RWPE2 (cell line): ENCODE results near the gene MIF4GD.

ENCODE experiments used
- ATAC-seq: fragments of 200-7000 bp; cut with Tn5 transposase; 3 replicates; pipeline ENCODE4 v1.9.1; 2021; ENCODE audit warnings: low read depth
- DNase-seq: peaks from one replicate; pipeline ENCODE4 v3.0.0-alpha.2; 2020; ENCODE audit warnings: low spot score
- H3K27ac ChIP-seq: fragments of 450-650 bp; 2 replicates; pipeline ENCODE4 v1.5.1; 2017; ENCODE audit warnings: mild to moderate bottlenecking; ENCODE audit not compliant: poor library complexity, severe bottlenecking
- H3K27me3 ChIP-seq: fragments of 250-450 bp; sonication (Bioruptor Pico); 2 replicates; pipeline ENCODE4 v1.5.1; 2021; ENCODE audit warnings: mild to moderate bottlenecking, moderate library complexity; ENCODE audit not compliant: insufficient read depth, poor library complexity, severe bottlenecking
- H3K36me3 ChIP-seq: fragments of 250-450 bp; sonication (Bioruptor Pico); 2 replicates; pipeline ENCODE4 v1.5.1; 2020; ENCODE audit warnings: low read depth, mild to moderate bottlenecking, moderate library complexity
- H3K4me1 ChIP-seq: fragments of 250-450 bp; sonication (Bioruptor Pico); 2 replicates; pipeline ENCODE4 v1.5.1; 2021; ENCODE audit warnings: mild to moderate bottlenecking, moderate library complexity; ENCODE audit not compliant: insufficient read depth, poor library complexity, severe bottlenecking
- H3K4me3 ChIP-seq: fragments of 250-450 bp; sonication (Bioruptor Pico); 2 replicates; pipeline ENCODE4 v1.5.1; 2021; ENCODE audit warnings: mild to moderate bottlenecking, moderate library complexity; ENCODE audit not compliant: severe bottlenecking
- H3K9me3 ChIP-seq: fragments of 250-450 bp; sonication (Bioruptor Pico); 2 replicates; pipeline ENCODE4 v1.5.1; 2021; ENCODE audit warnings: mild to moderate bottlenecking, moderate library complexity; ENCODE audit not compliant: severe bottlenecking
- CTCF ChIP-seq: fragments of 450-650 bp; IDR thresholded peaks from one replicate; pipeline ENCODE4 v1.5.1; 2017; ENCODE audit warnings: mild to moderate bottlenecking, moderate library complexity; ENCODE audit not compliant: poor library complexity, severe bottlenecking

Gene MIF4GD

GRCh38 chr17:75237100-75238014 lies 33.7 kb downstream of the MIF4GD start:
- no peak for DNase-seq
- H3K27ac ChIP-seq: no peak overlapping the region
- H3K4me3 ChIP-seq: no peak overlapping the region
- H3K27me3 ChIP-seq: no peaks in the 10 kb centered on the region
- ATAC-seq: no peak
- H3K36me3 ChIP-seq: peaks cover 89% of the 10 kb centered on the region
- no peaks in the 10 kb centered on the region for H3K4me1 ChIP-seq
- TF ChIP-seq CTCF: no peak
- H3K9me3 ChIP-seq: no peaks in the 10 kb centered on the region

DNA sequence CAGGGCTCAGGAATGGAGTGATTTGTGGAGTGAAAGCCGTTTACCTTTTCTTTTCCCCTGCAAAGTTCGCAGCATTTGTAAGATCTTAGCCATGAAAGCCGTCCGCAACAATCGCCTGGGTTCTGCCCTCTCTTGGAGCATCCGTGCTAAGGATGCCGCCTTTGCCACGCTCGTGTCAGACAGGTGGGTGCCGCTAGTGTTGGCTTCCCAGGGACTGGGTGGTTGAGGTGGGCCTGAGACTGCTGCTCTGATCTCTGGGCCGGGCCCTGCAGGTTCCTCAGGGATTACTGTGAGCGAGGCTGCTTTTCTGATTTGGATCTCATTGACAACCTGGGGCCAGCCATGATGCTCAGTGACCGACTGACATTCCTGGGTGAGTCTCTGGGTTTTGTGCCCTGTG lies 38.2 kb downstream of the MIF4GD start:
- ATAC-seq (no peak), DNase-seq (no peak)
- no peak for TF ChIP-seq CTCF
- Histone ChIP-seq H3K4me1 (no peaks in the 10 kb centered on the region), H3K9me3 (no peaks in the 10 kb centered on the region), H3K27me3 (no peaks in the 10 kb centered on the region), H3K27ac (no peak overlapping the region), H3K36me3 (peaks cover 87% of the 10 kb centered on the region), H3K4me3 (no peak overlapping the region)

GRCh38 chr17:75231741-75232464 lies 39.1 kb downstream of the MIF4GD start:
- Histone ChIP-seq H3K4me1 (no peaks in the 10 kb centered on the region), H3K36me3 (peaks cover 90% of the 10 kb centered on the region), H3K4me3 (no peak overlapping the region), H3K27ac (no peak overlapping the region), H3K27me3 (no peaks in the 10 kb centered on the region), H3K9me3 (no peaks in the 10 kb centered on the region)
- no peak for TF ChIP-seq CTCF
- DNase-seq (no peak), ATAC-seq (no peak)

- Histone ChIP-seq H3K36me3 (peaks cover 90% of the 10 kb centered on the region), H3K4me1 (no peaks in the 10 kb centered on the region), H3K27ac (no peak overlapping the region), H3K4me3 (no peak overlapping the region), H3K27me3 (no peaks in the 10 kb centered on the region), H3K9me3 (no peaks in the 10 kb centered on the region)
- TF ChIP-seq CTCF: no peak
- no peak for ATAC-seq
- DNase-seq: no peak
These were observed 40.0 kb downstream of the MIF4GD start for GRCh38 chr17:75231071-75231470.
